ENCODE data around the gene USB1. TPM values are rescaled to one million over a fixed set of nuclear protein-coding genes. Genes with fewer than 3 reads are reported as not detected.

Gene USB1
- total and polyA plus RNA-seq, 3 donors from 2014 or later: 39.7 to 63.7 (median 62.4) TPM

DNA sequence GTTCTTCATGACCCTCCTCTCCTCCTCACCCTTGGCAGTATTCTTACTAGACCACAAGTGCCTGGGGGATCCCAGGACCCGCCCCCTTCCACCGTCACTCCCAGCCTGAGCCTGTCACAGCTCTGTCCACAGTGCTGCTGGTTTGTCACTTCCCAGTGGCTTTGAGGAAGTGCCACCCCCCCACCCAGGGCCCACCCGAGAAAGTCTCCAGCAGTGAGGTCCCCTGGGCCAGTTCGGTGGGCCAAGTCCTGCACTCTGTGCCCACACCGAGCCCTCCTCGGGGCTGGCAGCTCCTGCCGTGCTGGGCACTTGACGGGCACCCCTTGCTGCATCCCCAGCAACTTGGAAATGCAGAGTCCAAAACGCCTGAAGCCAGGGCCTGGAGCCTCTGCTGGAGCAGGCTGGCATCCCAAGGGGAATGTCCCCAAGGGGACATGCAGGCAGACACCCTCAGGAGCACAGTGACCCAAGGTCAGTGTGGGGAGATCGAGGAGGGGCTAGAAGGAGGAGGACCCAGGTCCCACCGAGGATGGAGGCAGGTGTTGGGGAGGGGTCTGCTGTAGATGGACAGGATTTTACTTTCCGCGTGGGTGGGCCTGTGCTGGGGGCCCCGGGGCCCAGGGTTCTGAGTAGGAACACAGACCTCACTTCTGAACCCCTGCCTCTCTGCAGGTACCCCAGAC is 39.9 kb downstream of the USB1 start:
- intact Hi-C loops (cut with DNase I; ENCODE audit: low total_unique reads): no loop called here
- Histone ChIP-seq H3K9me3 (no peaks in the 10 kb centered on the region), H3K36me3 (ENCODE audit: low read depth, missing control alignments) (no peaks in the 10 kb centered on the region)

DNA sequence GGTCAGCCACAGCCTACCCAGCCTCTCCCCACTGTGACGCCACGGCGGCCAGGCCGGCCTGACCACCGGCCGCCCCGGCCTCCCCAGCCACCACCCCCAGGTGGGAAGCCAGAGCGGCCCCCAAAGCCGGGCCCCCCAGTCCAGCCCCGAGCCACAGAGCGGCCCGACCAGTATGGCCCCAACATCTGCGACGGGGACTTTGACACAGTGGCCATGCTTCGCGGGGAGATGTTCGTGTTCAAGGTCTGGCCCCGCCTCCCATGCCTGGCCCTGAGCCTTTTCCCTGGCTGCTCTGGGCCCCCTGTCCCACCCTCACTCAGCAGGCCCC is 40.4 kb downstream of the USB1 start:
- Histone ChIP-seq H3K27me3 (no peaks in the 10 kb centered on the region), H3K27ac (no peak overlapping the region), H3K4me1 (peaks cover 7% of the 10 kb centered on the region), H3K4me3 (no peak overlapping the region), H3K36me3 (ENCODE audit: low read depth, missing control alignments) (no peaks in the 10 kb centered on the region), H3K9me3 (no peaks in the 10 kb centered on the region)
- 89 to 91% methylated on average over 15 of the region's 18 CpGs for WGBS, 2 donors
- intact Hi-C loops (cut with DNase I; ENCODE audit: low total_unique reads): no loop called here
- DNase-seq: no peak
- TF ChIP-seq, protein P1, sequence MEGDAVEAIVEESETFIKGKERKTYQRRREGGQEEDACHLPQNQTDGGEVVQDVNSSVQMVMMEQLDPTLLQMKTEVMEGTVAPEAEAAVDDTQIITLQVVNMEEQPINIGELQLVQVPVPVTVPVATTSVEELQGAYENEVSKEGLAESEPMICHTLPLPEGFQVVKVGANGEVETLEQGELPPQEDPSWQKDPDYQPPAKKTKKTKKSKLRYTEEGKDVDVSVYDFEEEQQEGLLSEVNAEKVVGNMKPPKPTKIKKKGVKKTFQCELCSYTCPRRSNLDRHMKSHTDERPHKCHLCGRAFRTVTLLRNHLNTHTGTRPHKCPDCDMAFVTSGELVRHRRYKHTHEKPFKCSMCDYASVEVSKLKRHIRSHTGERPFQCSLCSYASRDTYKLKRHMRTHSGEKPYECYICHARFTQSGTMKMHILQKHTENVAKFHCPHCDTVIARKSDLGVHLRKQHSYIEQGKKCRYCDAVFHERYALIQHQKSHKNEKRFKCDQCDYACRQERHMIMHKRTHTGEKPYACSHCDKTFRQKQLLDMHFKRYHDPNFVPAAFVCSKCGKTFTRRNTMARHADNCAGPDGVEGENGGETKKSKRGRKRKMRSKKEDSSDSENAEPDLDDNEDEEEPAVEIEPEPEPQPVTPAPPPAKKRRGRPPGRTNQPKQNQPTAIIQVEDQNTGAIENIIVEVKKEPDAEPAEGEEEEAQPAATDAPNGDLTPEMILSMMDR (IDR thresholded peaks at IDR 0.05): no peak
- TF ChIP-seq POLR2A (IDR thresholded peaks at IDR 0.05): no peak

More for the DNA sequence above, 39.9 kb downstream of the USB1 start:
- Histone ChIP-seq H3K27ac (no peak overlapping the region), H3K4me1 (peaks cover 7% of the 10 kb centered on the region), H3K27me3 (no peaks in the 10 kb centered on the region), H3K4me3 (no peak overlapping the region)
- no peak for TF ChIP-seq POLR2A (IDR thresholded peaks at IDR 0.05)
- TF ChIP-seq, protein P1 (IDR thresholded peaks at IDR 0.05): no peak
- WGBS, 2 donors: 86 to 89% methylated on average over 6 to 14 of the region's 14 CpGs
- DNase-seq: no peak

DNA sequence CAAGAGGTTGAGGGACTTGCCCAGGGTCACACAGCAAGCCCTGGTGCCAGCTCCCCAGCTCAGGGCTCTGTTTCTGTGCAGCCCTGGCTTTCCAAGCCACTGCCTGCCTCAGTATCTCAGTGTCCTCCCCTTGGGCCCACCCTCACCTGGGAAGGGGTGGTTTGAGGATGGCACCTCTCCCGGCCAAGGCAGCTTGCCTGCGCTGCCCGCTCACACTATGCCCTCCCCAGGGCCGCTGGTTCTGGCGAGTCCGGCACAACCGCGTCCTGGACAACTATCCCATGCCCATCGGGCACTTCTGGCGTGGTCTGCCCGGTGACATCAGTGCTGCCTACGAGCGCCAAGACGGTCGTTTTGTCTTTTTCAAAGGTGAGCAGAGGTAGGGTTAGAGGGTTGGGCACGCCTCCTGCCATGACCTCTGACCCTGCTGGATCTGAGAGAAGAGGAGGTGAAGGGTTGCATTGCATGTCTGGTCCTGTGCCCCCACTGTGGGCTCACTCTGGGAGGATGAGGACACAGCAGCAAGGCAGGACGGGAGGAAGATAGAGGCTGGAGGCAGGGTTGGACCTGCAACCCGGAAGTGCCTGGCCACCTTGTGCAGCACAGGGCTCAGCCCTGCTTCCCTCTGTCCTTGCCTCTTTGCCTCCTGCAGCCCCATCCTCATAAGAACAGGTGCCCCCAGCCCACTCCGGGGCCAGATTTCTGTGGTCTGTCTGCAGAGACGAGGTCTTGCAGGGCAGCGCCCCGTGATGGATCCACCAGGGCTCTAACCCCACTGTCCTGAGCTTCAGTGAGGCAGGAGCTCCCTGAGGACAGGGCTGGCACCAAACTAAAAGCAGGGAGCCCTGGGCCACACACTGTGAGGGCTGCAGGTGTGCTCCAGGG is 41.0 kb downstream of the USB1 start:
- 91 to 94% methylated on average over 19 to 22 of the region's 22 CpGs for WGBS, 2 donors
- Histone ChIP-seq H3K27ac (no peak overlapping the region), H3K36me3 (ENCODE audit: low read depth, missing control alignments) (no peaks in the 10 kb centered on the region), H3K9me3 (no peaks in the 10 kb centered on the region), H3K4me1 (peaks cover 12% of the 10 kb centered on the region), H3K27me3 (no peaks in the 10 kb centered on the region), H3K4me3 (no peak overlapping the region)
- DNase-seq: no peak
- no peak for TF ChIP-seq POLR2A (IDR thresholded peaks at IDR 0.05)
- TF ChIP-seq, protein P1 (IDR thresholded peaks at IDR 0.05): no peak
- intact Hi-C loops (cut with DNase I; ENCODE audit: low total_unique reads): no loop called here

DNA sequence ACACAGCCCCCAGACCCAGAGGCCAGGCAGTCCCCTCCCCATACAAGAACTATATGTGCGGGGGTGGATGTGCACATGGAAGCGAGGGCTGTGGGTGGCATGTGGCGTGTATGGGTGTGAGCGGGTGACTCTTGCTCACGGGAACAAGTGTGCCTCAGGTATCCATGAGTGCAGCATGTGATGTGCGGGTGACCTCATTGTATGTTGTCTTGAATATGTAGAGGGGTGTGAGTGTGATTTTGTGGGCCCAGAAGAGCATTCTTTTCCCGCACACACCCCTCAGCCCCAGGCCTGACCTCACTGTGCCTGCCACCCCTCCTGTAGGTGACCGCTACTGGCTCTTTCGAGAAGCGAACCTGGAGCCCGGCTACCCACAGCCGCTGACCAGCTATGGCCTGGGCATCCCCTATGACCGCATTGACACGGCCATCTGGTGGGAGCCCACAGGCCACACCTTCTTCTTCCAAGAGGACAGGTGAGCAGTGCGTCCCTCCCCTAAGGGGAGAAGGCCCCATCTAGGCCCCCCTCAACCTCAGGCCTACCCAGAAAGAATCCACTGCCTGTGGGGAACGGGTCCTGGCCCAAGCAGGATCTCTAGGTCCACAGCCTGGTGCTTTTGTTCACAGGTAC is 41.8 kb downstream of the USB1 start:
- intact Hi-C loops (cut with DNase I; ENCODE audit: low total_unique reads): no loop called here
- no peaks in the 10 kb centered on the region for H3K27me3 ChIP-seq
- H3K9me3 ChIP-seq: no peaks in the 10 kb centered on the region
- H3K36me3 ChIP-seq (ENCODE audit: low read depth, missing control alignments): no peaks in the 10 kb centered on the region
- TF ChIP-seq, protein P1 (IDR thresholded peaks at IDR 0.05): no peak
- no peak for TF ChIP-seq POLR2A (IDR thresholded peaks at IDR 0.05)
- 89 to 91% methylated on average over 10 to 16 of the region's 16 CpGs for WGBS, 2 donors
- no peak overlapping the region for H3K4me3 ChIP-seq
- peaks cover 19% of the 10 kb centered on the region for H3K4me1 ChIP-seq
- no peak for DNase-seq
- H3K27ac ChIP-seq: no peak overlapping the region
